GM12872 (cell line): ENCODE results near the gene GRB10.

Experiments
- CTCF ChIP-seq: IDR thresholded peaks from 3 replicates; pipeline ENCODE4 v1.5.1; 2011; ENCODE audit warnings: low read depth, mild to moderate bottlenecking, low read length, moderate library complexity; ENCODE audit not compliant: insufficient read depth

GRB10 gene

GRCh38 chr7:50653981-50654425 is 128.7 kb downstream of the GRB10 start:
- no peak for TF ChIP-seq CTCF

GRCh38 chr7:50653126-50653864 is 129.4 kb downstream of the GRB10 start:
- TF ChIP-seq CTCF = no peak

GRCh38 chr7:50652400-50653125 is 130.1 kb downstream of the GRB10 start:
- TF ChIP-seq CTCF = no peak

- no peak for TF ChIP-seq CTCF
Measured at GRCh38 chr7:50651271-50651989, 131.3 kb downstream of the GRB10 start.

GRCh38 chr7:50650057-50650664 is 132.5 kb downstream of the GRB10 start:
- no peak for TF ChIP-seq CTCF

- TF ChIP-seq CTCF = no peak
Measured at GRCh38 chr7:50649259-50649885, 133.3 kb downstream of the GRB10 start.
